Neuron (in vitro differentiated cells): ENCODE measurements around the gene TAF1B.
"Not testable (repeated sequence)": the region's sequence is repeated elsewhere in the genome, so short reads cannot be mapped to it uniquely, and the experiment has no call there.

Experiments used
- H2AFZ ChIP-seq: one replicate; pipeline ENCODE4 v1.6.1; 2013; ENCODE audit warnings: low read depth, mild to moderate bottlenecking, inconsistent platforms, low read length, moderate library complexity
- H3K27me3 ChIP-seq: one replicate; pipeline ENCODE4 v1.6.1; 2013; ENCODE audit warnings: low read length; ENCODE audit not compliant: insufficient read depth
- H3K36me3 ChIP-seq: one replicate; pipeline ENCODE4 v1.6.1; 2013; ENCODE audit warnings: low read length; ENCODE audit not compliant: insufficient read depth
- H3K4me1 ChIP-seq: one replicate; pipeline ENCODE4 v1.6.1; 2013; ENCODE audit warnings: low read length; ENCODE audit not compliant: insufficient read depth
- H3K4me3 ChIP-seq: 2 replicates; pipeline ENCODE4 v1.5.1; 2013; ENCODE audit warnings: mild to moderate bottlenecking, low read length, moderate library complexity
- H3K9me3 ChIP-seq: one replicate; pipeline ENCODE4 v1.6.1; 2013; ENCODE audit warnings: low read length

The TAF1B gene

GRCh38 chr2:9919512-9919911 lies 76.2 kb downstream of the TAF1B start:
- Histone ChIP-seq H3K27me3 (no peaks in the 10 kb centered on the region), H3K9me3 (no peaks in the 10 kb centered on the region), H3K4me3 (no peak overlapping the region), H3K4me1 (peaks cover 24% of the 10 kb centered on the region), H2AFZ (no peak overlapping the region), H3K36me3 (peaks cover 13% of the 10 kb centered on the region)

- not testable (repeated sequence) for H2AFZ ChIP-seq, H3K36me3 ChIP-seq, H3K9me3 ChIP-seq
Measured at GRCh38 chr2:9927020-9927419, 83.7 kb downstream of the TAF1B start.

GRCh38 chr2:9937258-9937657 lies 94.0 kb downstream of the TAF1B start:
- Histone ChIP-seq H3K9me3 (peaks cover 4% of the 10 kb centered on the region), H3K4me1 (peaks cover 17% of the 10 kb centered on the region), H2AFZ (no peak overlapping the region), H3K27me3 (no peaks in the 10 kb centered on the region), H3K4me3 (no peak overlapping the region), H3K36me3 (peaks cover 20% of the 10 kb centered on the region)

More at GRCh38 chr2:9927020-9927419, 83.7 kb downstream of the TAF1B start:
- peaks cover 12% of the 10 kb centered on the region for H3K4me1 ChIP-seq
- not testable (repeated sequence) for H3K27me3 ChIP-seq, H3K4me3 ChIP-seq

- Histone ChIP-seq H2AFZ (no peak overlapping the region), H3K4me3 (no peak overlapping the region), H3K9me3 (no peaks in the 10 kb centered on the region), H3K4me1 (peaks cover 17% of the 10 kb centered on the region), H3K36me3 (peaks cover 14% of the 10 kb centered on the region), H3K27me3 (no peaks in the 10 kb centered on the region)
Measured at GRCh38 chr2:9937968-9938367, 94.7 kb downstream of the TAF1B start.

GRCh38 chr2:9939587-9940485 lies 96.6 kb downstream of the TAF1B start:
- Histone ChIP-seq H3K4me1 (peaks cover 17% of the 10 kb centered on the region), H3K36me3 (peaks cover 2% of the 10 kb centered on the region)

GRCh38 chr2:9941196-9941995 lies 98.1 kb downstream of the TAF1B start:
- Histone ChIP-seq H3K4me3 (no peak overlapping the region), H3K9me3 (no peaks in the 10 kb centered on the region), H3K4me1 (peaks cover 17% of the 10 kb centered on the region), H3K36me3 (no peaks in the 10 kb centered on the region), H3K27me3 (no peaks in the 10 kb centered on the region), H2AFZ (no peak overlapping the region)

More at GRCh38 chr2:9939587-9940485, 96.6 kb downstream of the TAF1B start:
- Histone ChIP-seq H3K9me3 (no peaks in the 10 kb centered on the region), H3K4me3 (no peak overlapping the region), H3K27me3 (no peaks in the 10 kb centered on the region), H2AFZ (no peak overlapping the region)

GRCh38 chr2:9941996-9942390 lies 98.7 kb downstream of the TAF1B start:
- H3K9me3 ChIP-seq, result no peaks in the 10 kb centered on the region
- no peak overlapping the region for H3K4me3 ChIP-seq
- no peak overlapping the region for H2AFZ ChIP-seq
- no peaks in the 10 kb centered on the region for H3K27me3 ChIP-seq
- no peaks in the 10 kb centered on the region for H3K36me3 ChIP-seq
- peaks cover 17% of the 10 kb centered on the region for H3K4me1 ChIP-seq

- Histone ChIP-seq H3K9me3 (no peaks in the 10 kb centered on the region), H3K4me1 (peaks cover 16% of the 10 kb centered on the region), H3K27me3 (peaks cover 3% of the 10 kb centered on the region), H3K4me3 (no peak overlapping the region), H2AFZ (no peak overlapping the region), H3K36me3 (no peaks in the 10 kb centered on the region)
Measured at GRCh38 chr2:9944330-9944758, 101.1 kb downstream of the TAF1B start.

GRCh38 chr2:9945596-9945995 lies 102.3 kb downstream of the TAF1B start:
- no peaks in the 10 kb centered on the region for H3K9me3 ChIP-seq
- H3K36me3 ChIP-seq, result no peaks in the 10 kb centered on the region
- peaks cover 15% of the 10 kb centered on the region for H3K27me3 ChIP-seq
- H3K4me3 ChIP-seq, result no peak overlapping the region
- H3K4me1 ChIP-seq, result peaks cover 3% of the 10 kb centered on the region
- no peak overlapping the region for H2AFZ ChIP-seq

- no peak overlapping the region for H2AFZ ChIP-seq
- no peaks in the 10 kb centered on the region for H3K4me1 ChIP-seq
- H3K36me3 ChIP-seq, result no peaks in the 10 kb centered on the region
- H3K27me3 ChIP-seq, result peaks cover 16% of the 10 kb centered on the region
- H3K9me3 ChIP-seq, result no peaks in the 10 kb centered on the region
- no peak overlapping the region for H3K4me3 ChIP-seq
Measured at GRCh38 chr2:9946076-9946475, 102.8 kb downstream of the TAF1B start.

GRCh38 chr2:9946818-9947217 lies 103.5 kb downstream of the TAF1B start:
- Histone ChIP-seq H3K4me1 (no peaks in the 10 kb centered on the region), H2AFZ (no peak overlapping the region), H3K27me3 (peaks cover 16% of the 10 kb centered on the region), H3K36me3 (no peaks in the 10 kb centered on the region), H3K4me3 (no peak overlapping the region), H3K9me3 (no peaks in the 10 kb centered on the region)

- Histone ChIP-seq H2AFZ (no peak overlapping the region), H3K27me3 (peaks cover 30% of the 10 kb centered on the region), H3K9me3 (no peaks in the 10 kb centered on the region), H3K36me3 (no peaks in the 10 kb centered on the region), H3K4me1 (no peaks in the 10 kb centered on the region), H3K4me3 (no peak overlapping the region)
Measured at GRCh38 chr2:9948721-9949120, 105.4 kb downstream of the TAF1B start.
